ENCODE measurements around the gene TRIM34. TPM values are rescaled to one million over a fixed set of nuclear protein-coding genes. Genes with fewer than 3 reads are reported as not detected.

The TRIM34 gene
- total and polyA plus RNA-seq, 10 donors, result 9.5 to 21.8 (median 15.2) TPM

DNA sequence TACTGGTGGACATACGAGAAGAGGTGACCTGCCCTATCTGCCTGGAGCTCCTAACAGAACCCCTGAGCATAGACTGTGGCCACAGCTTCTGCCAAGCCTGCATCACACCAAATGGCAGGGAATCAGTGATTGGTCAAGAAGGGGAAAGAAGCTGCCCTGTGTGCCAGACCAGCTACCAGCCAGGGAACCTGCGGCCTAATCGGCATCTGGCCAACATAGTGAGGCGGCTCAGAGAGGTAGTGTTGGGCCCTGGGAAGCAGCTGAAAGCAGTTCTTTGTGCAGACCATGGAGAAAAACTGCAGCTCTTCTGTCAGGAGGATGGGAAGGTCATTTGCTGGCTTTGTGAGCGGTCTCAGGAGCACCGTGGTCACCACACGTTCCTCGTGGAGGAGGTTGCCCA is 21.5 kb upstream of the TRIM34 start:
- TF ChIP-seq POLR2AphosphoS5 (IDR thresholded peaks at IDR 0.05) (no peak), POLR2A (IDR thresholded peaks at IDR 0.05) (no peak)
- TF ChIP-seq, protein P1, sequence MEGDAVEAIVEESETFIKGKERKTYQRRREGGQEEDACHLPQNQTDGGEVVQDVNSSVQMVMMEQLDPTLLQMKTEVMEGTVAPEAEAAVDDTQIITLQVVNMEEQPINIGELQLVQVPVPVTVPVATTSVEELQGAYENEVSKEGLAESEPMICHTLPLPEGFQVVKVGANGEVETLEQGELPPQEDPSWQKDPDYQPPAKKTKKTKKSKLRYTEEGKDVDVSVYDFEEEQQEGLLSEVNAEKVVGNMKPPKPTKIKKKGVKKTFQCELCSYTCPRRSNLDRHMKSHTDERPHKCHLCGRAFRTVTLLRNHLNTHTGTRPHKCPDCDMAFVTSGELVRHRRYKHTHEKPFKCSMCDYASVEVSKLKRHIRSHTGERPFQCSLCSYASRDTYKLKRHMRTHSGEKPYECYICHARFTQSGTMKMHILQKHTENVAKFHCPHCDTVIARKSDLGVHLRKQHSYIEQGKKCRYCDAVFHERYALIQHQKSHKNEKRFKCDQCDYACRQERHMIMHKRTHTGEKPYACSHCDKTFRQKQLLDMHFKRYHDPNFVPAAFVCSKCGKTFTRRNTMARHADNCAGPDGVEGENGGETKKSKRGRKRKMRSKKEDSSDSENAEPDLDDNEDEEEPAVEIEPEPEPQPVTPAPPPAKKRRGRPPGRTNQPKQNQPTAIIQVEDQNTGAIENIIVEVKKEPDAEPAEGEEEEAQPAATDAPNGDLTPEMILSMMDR (IDR thresholded peaks at IDR 0.05 in 8 of 11, conservative IDR thresholded peaks at IDR 0.05 in 3 of 11), result no peak
- H3K4me3 ChIP-seq, result no peak overlapping the region
- 87 to 96% (median 93%) methylated on average over 8 of the region's 8 CpGs for WGBS, 5 donors
- H3K27me3 ChIP-seq (replicated peaks in 1 of 7), result no peaks in the 10 kb centered on the region
- H3K9me3 ChIP-seq, result no peaks in the 10 kb centered on the region
- no peak overlapping the region for H3K27ac ChIP-seq
- H3K36me3 ChIP-seq, result no peaks in the 10 kb centered on the region
- intact Hi-C loops (cut with DNase I; ENCODE audit: low total_unique reads), result no loop called here
- H3K4me1 ChIP-seq, result peaks cover 0 to 10% (median 0%) of the 10 kb centered on the region in 6 donors
- no peak for DNase-seq

DNA sequence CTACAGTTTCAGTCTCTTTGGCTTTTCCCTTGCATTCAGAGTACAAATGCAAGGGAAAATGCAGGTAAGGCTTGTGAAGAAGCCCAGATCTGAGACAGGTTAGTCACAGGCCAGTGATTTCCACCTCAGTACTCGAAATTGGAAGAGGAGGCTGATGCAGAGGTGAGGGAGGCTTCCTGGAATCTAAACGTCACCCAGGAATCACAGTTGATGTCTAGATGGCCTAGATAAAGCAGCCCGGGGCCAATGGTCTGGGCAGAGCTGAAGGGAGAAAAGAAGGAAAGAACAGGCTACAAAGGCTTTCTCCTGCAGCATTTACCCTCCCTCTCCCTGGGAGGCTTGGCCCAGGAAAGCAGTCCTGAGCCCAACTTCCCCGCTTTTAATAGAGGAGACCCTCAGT is 19.9 kb upstream of the TRIM34 start:
- intact Hi-C loops (cut with DNase I; ENCODE audit: low total_unique reads), result no loop called here
- no peaks in the 10 kb centered on the region for H3K9me3 ChIP-seq
- 74 to 95% (median 78%) methylated on average over 4 of the region's 4 CpGs for whole genome bisulfite sequencing, 5 donors

DNA sequence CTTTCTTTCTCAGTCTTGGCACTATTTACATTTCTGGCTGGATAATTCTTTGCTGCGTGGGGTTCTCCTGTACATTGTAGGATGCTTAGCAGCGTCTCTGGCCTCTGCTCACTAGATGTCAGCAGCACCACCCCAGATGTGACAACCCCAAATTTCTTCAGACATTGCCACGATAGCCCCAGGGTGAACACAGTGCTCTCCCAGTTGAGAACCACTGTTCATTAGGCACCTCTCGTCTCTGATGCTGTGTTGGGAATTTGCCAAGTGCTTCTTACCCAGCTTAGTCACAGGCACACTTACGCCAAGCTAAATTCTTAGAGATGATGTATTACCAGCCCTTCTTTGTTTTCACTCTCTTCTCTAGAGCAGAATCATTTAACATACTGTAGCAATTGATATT is 19.0 kb upstream of the TRIM34 start:
- H3K27me3 ChIP-seq (replicated peaks in 1 of 7), result no peaks in the 10 kb centered on the region
- H3K4me3 ChIP-seq, result no peak overlapping the region
- 76 to 91% (median 89%) methylated on average over 5 of the region's 5 CpGs for WGBS, 5 donors
- no peaks in the 10 kb centered on the region for H3K36me3 ChIP-seq
- H3K4me1 ChIP-seq, result peaks cover 0 to under 1% (median 0%) of the 10 kb centered on the region in 6 donors
- no peak for TF ChIP-seq POLR2A (IDR thresholded peaks at IDR 0.05)
- TF ChIP-seq, protein P1 (IDR thresholded peaks at IDR 0.05 in 8 of 11, conservative IDR thresholded peaks at IDR 0.05 in 3 of 11), result no peak
- TF ChIP-seq POLR2AphosphoS5 (IDR thresholded peaks at IDR 0.05), result no peak
- DNase-seq, result no peak
- intact Hi-C loops (cut with DNase I; ENCODE audit: low total_unique reads), result no loop called here
- no peak overlapping the region for H3K27ac ChIP-seq
- H3K9me3 ChIP-seq, result no peaks in the 10 kb centered on the region

More for the DNA sequence above, 19.9 kb upstream of the TRIM34 start:
- TF ChIP-seq POLR2AphosphoS5 (IDR thresholded peaks at IDR 0.05), result no peak
- TF ChIP-seq, protein P1 (IDR thresholded peaks at IDR 0.05 in 8 of 11, conservative IDR thresholded peaks at IDR 0.05 in 3 of 11), result no peak
- TF ChIP-seq POLR2A (IDR thresholded peaks at IDR 0.05), result no peak
- no peak overlapping the region for H3K4me3 ChIP-seq
- H3K36me3 ChIP-seq, result no peaks in the 10 kb centered on the region
- no peak for DNase-seq
- peaks cover 0 to 10% (median 0%) of the 10 kb centered on the region in 6 donors for H3K4me1 ChIP-seq
- H3K27me3 ChIP-seq (replicated peaks in 1 of 7), result no peaks in the 10 kb centered on the region
- H3K27ac ChIP-seq, result no peak overlapping the region

DNA sequence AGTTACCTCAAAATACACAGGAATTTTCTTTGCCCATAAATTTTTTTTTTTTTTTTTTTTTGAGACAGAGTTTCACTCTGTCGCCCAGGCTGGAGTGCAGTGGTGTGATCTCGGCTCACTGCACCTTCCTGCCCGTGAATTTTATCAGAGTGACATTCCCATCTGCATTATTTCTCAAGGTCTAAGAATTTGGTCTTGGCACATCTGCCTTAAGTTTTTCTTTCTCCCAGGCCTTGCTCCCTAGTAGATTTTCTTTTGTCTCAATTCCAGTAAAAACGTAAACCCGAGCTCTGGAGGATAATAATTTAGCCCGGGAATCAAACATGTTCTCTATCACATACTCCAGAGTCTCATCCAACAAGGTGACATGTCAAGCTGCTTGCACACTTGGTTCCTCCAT is 16.0 kb upstream of the TRIM34 start:
- H3K4me3 ChIP-seq, result no peak overlapping the region
- H3K9me3 ChIP-seq, result no peaks in the 10 kb centered on the region
- no peak overlapping the region for H3K27ac ChIP-seq
- no peaks in the 10 kb centered on the region for H3K27me3 ChIP-seq (replicated peaks in 1 of 7)
- no peaks in the 10 kb centered on the region for H3K36me3 ChIP-seq
- WGBS, 5 donors, result 80 to 95% (median 92%) methylated on average over 6 of the region's 6 CpGs
- TF ChIP-seq POLR2A (IDR thresholded peaks at IDR 0.05), result no peak
- TF ChIP-seq POLR2AphosphoS5 (IDR thresholded peaks at IDR 0.05), result no peak
- TF ChIP-seq, protein P1 (IDR thresholded peaks at IDR 0.05 in 8 of 11, conservative IDR thresholded peaks at IDR 0.05 in 3 of 11), result no peak
- H3K4me1 ChIP-seq, result no peaks in the 10 kb centered on the region
- intact Hi-C loops (cut with DNase I; ENCODE audit: low total_unique reads), result no loop called here
- DNase-seq, result no peak
